Measurements from ENCODE around the gene FAM120AOS.

FAM120AOS gene

GRCh38 chr9:93427655-93428379 is 25.6 kb downstream of the FAM120AOS start:
- Histone ChIP-seq H3K27me3 (ENCODE audit: control insufficient read depth, low read length) (no peaks in the 10 kb centered on the region), H3K9me3 (ENCODE audit: control insufficient read depth, insufficient read depth, low read length) (no peaks in the 10 kb centered on the region), H3K79me2 (ENCODE audit: control insufficient read depth, low read length) (no peaks in the 10 kb centered on the region), H3K36me3 (ENCODE audit: control insufficient read depth, low read length) (no peaks in the 10 kb centered on the region), H3K27ac (ENCODE audit: low read depth, low read length) (no peak overlapping the region), H3K4me2 (ENCODE audit: low read length) (no peak overlapping the region), H3F3A (ENCODE audit: control insufficient read depth, insufficient read depth) (no peaks in the 10 kb centered on the region), H3K9me2 (replicated peaks; ENCODE audit: control insufficient read depth, low read length) (no peaks in the 10 kb centered on the region), H4K20me1 (ENCODE audit: control insufficient read depth, insufficient read depth, low read depth, low read length) (no peaks in the 10 kb centered on the region), H3K4me3 (ENCODE audit: low read length) (no peak overlapping the region), H3K4me1 (ENCODE audit: control insufficient read depth, low read length) (peaks cover 6% of the 10 kb centered on the region)
- TF ChIP-seq CTCF (IDR thresholded peaks at IDR 0.05; ENCODE audit: low read depth, low read length, poor library complexity, severe bottlenecking) (peak; percentile 54), EZH2phosphoT487 (IDR thresholded peaks at IDR 0.05; ENCODE audit: borderline replicate concordance, low read length) (no peak)

- Histone ChIP-seq H3F3A (ENCODE audit: control insufficient read depth, insufficient read depth) (no peaks in the 10 kb centered on the region), H3K4me1 (ENCODE audit: control insufficient read depth, low read length) (no peaks in the 10 kb centered on the region), H4K20me1 (ENCODE audit: control insufficient read depth, insufficient read depth, low read depth, low read length) (no peaks in the 10 kb centered on the region), H3K27me3 (ENCODE audit: control insufficient read depth, low read length) (no peaks in the 10 kb centered on the region), H3K79me2 (ENCODE audit: control insufficient read depth, low read length) (no peaks in the 10 kb centered on the region), H3K9me2 (replicated peaks; ENCODE audit: control insufficient read depth, low read length) (no peaks in the 10 kb centered on the region), H3K36me3 (ENCODE audit: control insufficient read depth, low read length) (no peaks in the 10 kb centered on the region), H3K27ac (ENCODE audit: low read depth, low read length) (no peak overlapping the region), H3K4me3 (ENCODE audit: low read length) (no peak overlapping the region), H3K9me3 (ENCODE audit: control insufficient read depth, insufficient read depth, low read length) (peaks cover 5% of the 10 kb centered on the region), H3K4me2 (ENCODE audit: low read length) (no peak overlapping the region)
- no peak for TF ChIP-seq CTCF (IDR thresholded peaks at IDR 0.05; ENCODE audit: low read depth, low read length, poor library complexity, severe bottlenecking)
- no peak for TF ChIP-seq EZH2phosphoT487 (IDR thresholded peaks at IDR 0.05; ENCODE audit: borderline replicate concordance, low read length)
These were observed 30.3 kb downstream of the FAM120AOS start for GRCh38 chr9:93422977-93423616.

DNA sequence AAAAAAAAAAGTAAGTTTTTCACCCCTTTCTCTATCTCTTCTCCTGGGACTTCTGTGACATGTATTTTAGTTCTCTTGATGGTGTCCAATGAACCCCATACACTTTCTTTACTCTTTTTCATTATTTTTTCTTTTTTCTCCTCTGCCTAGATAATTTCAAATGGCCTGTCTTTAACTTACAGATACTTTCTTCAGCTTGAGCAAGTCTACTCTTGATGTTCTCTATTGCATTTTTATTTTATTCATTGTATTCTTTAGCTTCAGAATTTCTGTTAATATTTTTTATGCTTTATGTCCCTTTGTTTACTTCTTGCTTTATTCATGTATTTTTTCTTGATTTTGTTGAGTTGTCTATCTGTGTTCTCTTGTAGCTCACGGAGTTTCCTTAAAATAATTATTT is 34.4 kb downstream of the FAM120AOS start:
- no peaks in the 10 kb centered on the region for H3K36me3 ChIP-seq (ENCODE audit: control insufficient read depth, low read length)

More for the DNA sequence above, 34.4 kb downstream of the FAM120AOS start:
- no peaks in the 10 kb centered on the region for H4K20me1 ChIP-seq (ENCODE audit: control insufficient read depth, insufficient read depth, low read depth, low read length)
- H3K4me2 ChIP-seq (ENCODE audit: low read length) = no peak overlapping the region
- no peaks in the 10 kb centered on the region for H3K27me3 ChIP-seq (ENCODE audit: control insufficient read depth, low read length)
- H3K9me3 ChIP-seq (ENCODE audit: control insufficient read depth, insufficient read depth, low read length) = peaks cover 5% of the 10 kb centered on the region
- no peak overlapping the region for H3K4me3 ChIP-seq (ENCODE audit: low read length)
- no peak overlapping the region for H3K27ac ChIP-seq (ENCODE audit: low read depth, low read length)
- TF ChIP-seq CTCF (IDR thresholded peaks at IDR 0.05; ENCODE audit: low read depth, low read length, poor library complexity, severe bottlenecking) (no peak), EZH2phosphoT487 (IDR thresholded peaks at IDR 0.05; ENCODE audit: borderline replicate concordance, low read length) (no peak)
- H3K79me2 ChIP-seq (ENCODE audit: control insufficient read depth, low read length) = no peaks in the 10 kb centered on the region
- H3K4me1 ChIP-seq (ENCODE audit: control insufficient read depth, low read length) = no peaks in the 10 kb centered on the region
- no peaks in the 10 kb centered on the region for H3K9me2 ChIP-seq (replicated peaks; ENCODE audit: control insufficient read depth, low read length)
- H3F3A ChIP-seq (ENCODE audit: control insufficient read depth, insufficient read depth) = no peaks in the 10 kb centered on the region
